Measurements from ENCODE around the gene C6orf136. TPM values are rescaled to one million over a fixed set of nuclear protein-coding genes. Genes with fewer than 3 reads are reported as not detected.
"Not testable (repeated sequence)": the region's sequence is repeated elsewhere in the genome, so short reads cannot be mapped to it uniquely, and the experiment has no call there.

The C6orf136 gene
- polyA plus RNA-seq, 1 experiment: 6.0 TPM

- H3K4me3 ChIP-seq (ENCODE audit: low read depth, low read length): no peak overlapping the region
- ChIA-PET CTCF (interaction anchor here (1.0 to 3.2 kb wide), 3 partner anchors 12 to 28 kb away, joined by 4 to 7 read pairs (median 5); partner anchors contain the start of gene DHX16), POLR2A (no interaction called here)
- peaks cover 19% of the 10 kb centered on the region for H3K36me3 ChIP-seq (ENCODE audit: control insufficient read depth, insufficient read depth, low read length)
- TF ChIP-seq, protein P1, sequence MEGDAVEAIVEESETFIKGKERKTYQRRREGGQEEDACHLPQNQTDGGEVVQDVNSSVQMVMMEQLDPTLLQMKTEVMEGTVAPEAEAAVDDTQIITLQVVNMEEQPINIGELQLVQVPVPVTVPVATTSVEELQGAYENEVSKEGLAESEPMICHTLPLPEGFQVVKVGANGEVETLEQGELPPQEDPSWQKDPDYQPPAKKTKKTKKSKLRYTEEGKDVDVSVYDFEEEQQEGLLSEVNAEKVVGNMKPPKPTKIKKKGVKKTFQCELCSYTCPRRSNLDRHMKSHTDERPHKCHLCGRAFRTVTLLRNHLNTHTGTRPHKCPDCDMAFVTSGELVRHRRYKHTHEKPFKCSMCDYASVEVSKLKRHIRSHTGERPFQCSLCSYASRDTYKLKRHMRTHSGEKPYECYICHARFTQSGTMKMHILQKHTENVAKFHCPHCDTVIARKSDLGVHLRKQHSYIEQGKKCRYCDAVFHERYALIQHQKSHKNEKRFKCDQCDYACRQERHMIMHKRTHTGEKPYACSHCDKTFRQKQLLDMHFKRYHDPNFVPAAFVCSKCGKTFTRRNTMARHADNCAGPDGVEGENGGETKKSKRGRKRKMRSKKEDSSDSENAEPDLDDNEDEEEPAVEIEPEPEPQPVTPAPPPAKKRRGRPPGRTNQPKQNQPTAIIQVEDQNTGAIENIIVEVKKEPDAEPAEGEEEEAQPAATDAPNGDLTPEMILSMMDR (IDR thresholded peaks at IDR 0.05; ENCODE audit: insufficient read depth, low read depth, low read length): no peak
- DNase-seq (ENCODE audit: low read depth): no peak
- no peaks in the 10 kb centered on the region for H3K27me3 ChIP-seq (ENCODE audit: control insufficient read depth, insufficient read depth, low read length)
These were observed 4.2 kb downstream of the C6orf136 start for GRCh38 chr6:30651143-30651542.

GRCh38 chr6:30654798-30655742, 8.1 kb downstream of the C6orf136 start:
- DNase-seq (ENCODE audit: low read depth): no peak
- ChIA-PET POLR2A (no interaction called here), CTCF (no interaction called here)
- TF ChIP-seq, protein P1 (IDR thresholded peaks at IDR 0.05; ENCODE audit: insufficient read depth, low read depth, low read length): no peak
- H3K36me3 ChIP-seq (ENCODE audit: control insufficient read depth, insufficient read depth, low read length): peaks cover 40% of the 10 kb centered on the region
- no peak overlapping the region for H3K4me3 ChIP-seq (ENCODE audit: low read depth, low read length)
- no peaks in the 10 kb centered on the region for H3K27me3 ChIP-seq (ENCODE audit: control insufficient read depth, insufficient read depth, low read length)

GRCh38 chr6:30655743-30656094, 8.8 kb downstream of the C6orf136 start:
- no peak overlapping the region for H3K4me3 ChIP-seq (ENCODE audit: low read depth, low read length)
- TF ChIP-seq, protein P1 (IDR thresholded peaks at IDR 0.05; ENCODE audit: insufficient read depth, low read depth, low read length): no peak
- CTCF ChIA-PET: no interaction called here
- POLR2A ChIA-PET: no interaction called here
- peaks cover 43% of the 10 kb centered on the region for H3K36me3 ChIP-seq (ENCODE audit: control insufficient read depth, insufficient read depth, low read length)
- no peak for DNase-seq (ENCODE audit: low read depth)
- no peaks in the 10 kb centered on the region for H3K27me3 ChIP-seq (ENCODE audit: control insufficient read depth, insufficient read depth, low read length)

DNA sequence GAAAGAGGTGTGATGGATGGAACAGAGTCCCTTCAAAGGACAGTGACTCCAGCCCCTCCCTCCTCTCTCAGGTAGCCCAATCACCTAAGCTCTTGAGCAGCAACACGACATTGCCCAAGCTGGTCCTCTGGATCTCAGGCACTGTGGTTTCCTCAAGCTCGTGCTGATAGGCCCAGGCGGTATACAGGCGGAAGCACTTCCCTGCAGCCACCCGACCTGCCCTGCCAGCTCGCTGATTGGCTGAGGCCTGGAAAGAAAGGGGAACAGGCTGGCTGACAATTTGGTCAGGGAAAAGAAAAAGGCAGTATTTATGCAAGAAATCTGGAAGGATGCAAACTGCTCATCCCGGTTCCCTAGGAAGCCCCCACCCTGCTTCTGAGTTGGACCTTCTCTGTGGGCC, 9.6 kb downstream of the C6orf136 start:
- H3K27me3 ChIP-seq (ENCODE audit: control insufficient read depth, insufficient read depth, low read length): no peaks in the 10 kb centered on the region
- TF ChIP-seq, protein P1 (IDR thresholded peaks at IDR 0.05; ENCODE audit: insufficient read depth, low read depth, low read length): no peak
- H3K4me3 ChIP-seq (ENCODE audit: low read depth, low read length): no peak overlapping the region
- peaks cover 46% of the 10 kb centered on the region for H3K36me3 ChIP-seq (ENCODE audit: control insufficient read depth, insufficient read depth, low read length)
- POLR2A ChIA-PET: no interaction called here
- CTCF ChIA-PET: interaction anchor here (0.6 to 1.8 kb wide), 2 partner anchors 16 to 110 kb away, joined by 3 to 5 read pairs; partner anchors contain the start of gene DHX16
- DNase-seq (ENCODE audit: low read depth): no peak

DNA sequence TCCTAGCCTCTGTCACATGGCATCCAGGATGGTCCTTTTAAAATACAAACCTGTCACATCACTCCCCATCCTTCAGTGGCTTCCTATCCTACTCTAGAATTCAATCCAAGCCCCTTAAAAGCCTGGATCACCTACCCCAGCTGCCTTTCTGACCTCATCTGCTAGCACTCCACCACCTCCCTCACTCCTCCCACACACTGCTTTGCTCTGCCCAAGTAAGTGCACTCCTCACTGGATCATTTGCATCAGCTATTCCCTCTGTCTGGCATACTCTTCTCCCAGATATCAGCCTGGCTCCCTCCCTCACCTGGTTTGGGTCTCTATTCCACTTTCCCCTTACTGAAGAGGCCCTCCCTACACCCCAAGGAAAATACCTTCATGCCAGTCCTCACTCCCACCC, 10.5 kb downstream of the C6orf136 start:
- Histone ChIP-seq H3K4me3 (ENCODE audit: low read depth, low read length) (no peak overlapping the region), H3K27me3 (ENCODE audit: control insufficient read depth, insufficient read depth, low read length) (no peaks in the 10 kb centered on the region), H3K36me3 (ENCODE audit: control insufficient read depth, insufficient read depth, low read length) (peaks cover 46% of the 10 kb centered on the region)
- ChIA-PET CTCF (interaction anchor here (1.8 kb wide), 1 partner anchor 15 kb away, joined by 5 read pairs; the partner anchor contains the start of gene DHX16), POLR2A (no interaction called here)
- no peak for DNase-seq (ENCODE audit: low read depth)
- TF ChIP-seq, protein P1 (IDR thresholded peaks at IDR 0.05; ENCODE audit: insufficient read depth, low read depth, low read length): no peak

- H3K36me3 ChIP-seq (ENCODE audit: control insufficient read depth, insufficient read depth, low read length): peaks cover 47% of the 10 kb centered on the region
- POLR2A ChIA-PET; H3K4me3 ChIP-seq (ENCODE audit: low read depth, low read length); H3K27me3 ChIP-seq (ENCODE audit: control insufficient read depth, insufficient read depth, low read length); DNase-seq (ENCODE audit: low read depth): not testable (repeated sequence)
- CTCF ChIA-PET: interaction anchor here (1.8 kb wide), 1 partner anchor 15 kb away, joined by 5 read pairs; the partner anchor contains the start of gene DHX16
These were observed 11.0 kb downstream of the C6orf136 start for GRCh38 chr6:30657922-30658321.

Data from BJ (cell line).